GM19467 (cell line): ENCODE results near the gene CCDC144A.
"Not testable (repeated sequence)": the region's sequence is repeated elsewhere in the genome, so short reads cannot be mapped to it uniquely, and the experiment has no call there.

Experiments used
- ATAC-seq: cut with Tn5 transposase; IDR thresholded peaks from one replicate; pipeline ENCODE4 v1.9.1; 2021; ENCODE audit warnings: mild to moderate bottlenecking, moderate library complexity; ENCODE audit not compliant: unreplicated experiment

The CCDC144A gene, protein sequence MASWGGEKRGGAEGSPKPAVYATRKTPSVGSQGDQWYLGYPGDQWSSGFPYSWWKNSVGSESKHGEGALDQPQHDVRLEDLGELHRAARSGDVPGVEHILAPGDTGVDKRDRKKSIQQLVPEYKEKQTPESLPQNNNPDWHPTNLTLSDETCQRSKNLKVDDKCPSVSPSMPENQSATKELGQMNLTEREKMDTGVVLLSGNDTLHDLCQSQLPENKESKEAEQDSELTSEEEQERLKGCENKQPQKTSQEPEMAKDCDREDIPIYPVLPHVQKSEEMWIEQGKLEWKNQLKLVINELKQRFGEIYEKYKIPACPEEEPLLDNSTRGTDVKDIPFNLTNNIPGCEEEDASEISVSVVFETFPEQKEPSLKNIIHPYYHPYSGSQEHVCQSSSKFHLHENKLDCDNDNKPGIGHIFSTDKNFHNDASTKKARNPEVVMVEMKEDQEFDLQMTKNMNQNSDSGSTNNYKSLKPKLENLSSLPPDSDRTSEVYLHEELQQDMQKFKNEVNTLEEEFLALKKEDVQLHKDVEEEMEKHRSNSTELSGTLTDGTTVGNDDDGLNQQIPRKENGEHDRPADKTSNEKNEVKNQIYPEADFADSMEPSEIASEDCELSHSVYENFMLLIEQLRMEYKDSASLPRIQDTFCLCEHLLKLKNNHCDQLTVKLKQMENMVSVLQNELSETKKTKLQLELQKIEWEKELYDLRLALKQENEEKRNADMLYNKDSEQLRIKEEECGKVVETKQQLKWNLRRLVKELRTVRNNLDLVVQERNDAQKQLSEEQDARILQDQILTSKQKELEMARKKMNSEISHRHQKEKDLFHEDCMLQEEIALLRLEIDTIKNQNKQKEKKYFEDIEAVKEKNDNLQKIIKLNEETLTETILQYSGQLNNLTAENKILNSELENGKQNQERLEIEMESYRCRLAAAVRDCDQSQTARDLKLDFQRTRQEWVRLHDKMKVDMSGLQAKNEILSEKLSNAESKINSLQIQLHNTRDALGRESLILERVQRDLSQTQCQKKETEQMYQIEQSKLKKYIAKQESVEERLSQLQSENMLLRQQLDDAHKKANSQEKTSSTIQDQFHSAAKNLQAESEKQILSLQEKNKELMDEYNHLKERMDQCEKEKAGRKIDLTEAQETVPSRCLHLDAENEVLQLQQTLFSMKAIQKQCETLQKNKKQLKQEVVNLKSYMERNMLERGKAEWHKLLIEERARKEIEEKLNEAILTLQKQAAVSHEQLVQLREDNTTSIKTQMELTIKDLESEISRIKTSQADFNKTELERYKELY (N-terminal part only)

DNA sequence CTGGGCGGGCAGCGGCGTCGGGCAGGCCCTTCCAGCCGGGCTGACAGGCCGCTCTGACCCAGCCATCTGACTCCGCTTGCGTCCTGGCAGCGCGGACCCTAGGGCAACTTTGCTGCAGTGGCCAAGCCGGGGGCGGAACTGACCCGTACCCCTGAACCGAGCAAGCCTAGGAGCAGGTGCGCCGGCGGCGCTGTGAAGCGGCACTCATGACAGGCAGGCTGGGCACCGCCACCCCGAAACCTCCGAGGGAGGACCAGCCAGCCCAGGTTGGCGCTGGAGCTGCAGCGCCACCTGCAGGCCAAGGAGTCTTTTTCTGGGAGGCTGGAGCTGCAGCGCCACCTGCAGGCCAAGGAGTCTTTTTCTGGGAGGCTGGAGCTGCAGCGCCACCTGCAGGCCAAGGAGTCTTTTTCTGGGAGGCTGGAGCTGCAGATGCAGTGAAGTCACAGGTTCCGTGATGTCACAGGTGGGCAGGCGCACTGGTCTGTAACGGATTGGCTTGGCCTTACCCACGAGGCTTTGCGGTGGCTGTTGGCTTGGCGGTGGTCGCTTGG, at the start of gene CCDC144A:
Gene CCDC144A, plus strand, starts transcription at position 511 of the 551 bp plus-strand sequence. CDS start 160 bp downstream, outside the sequence.
- ATAC-seq = not testable (repeated sequence)

DNA sequence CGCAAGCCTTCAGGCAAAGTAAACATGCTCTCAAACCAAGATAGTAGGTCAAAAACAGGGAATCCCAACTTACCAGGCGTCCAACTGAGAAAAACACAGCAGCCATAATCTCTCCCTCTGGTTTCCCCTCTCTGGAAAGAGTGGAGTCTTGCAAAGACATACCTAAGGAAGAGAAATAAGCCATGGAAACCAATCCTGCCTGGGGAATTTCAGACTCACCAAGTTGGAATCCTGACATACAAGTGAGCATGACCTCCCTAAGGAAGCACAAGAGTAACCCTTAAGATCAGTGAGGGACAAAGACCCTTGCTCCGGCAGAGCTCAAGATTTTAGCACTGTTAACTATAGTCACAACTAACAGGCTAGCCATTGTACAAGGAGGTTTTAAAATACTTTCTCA, 40.5 kb upstream of the CCDC144A start:
- no peak for ATAC-seq

DNA sequence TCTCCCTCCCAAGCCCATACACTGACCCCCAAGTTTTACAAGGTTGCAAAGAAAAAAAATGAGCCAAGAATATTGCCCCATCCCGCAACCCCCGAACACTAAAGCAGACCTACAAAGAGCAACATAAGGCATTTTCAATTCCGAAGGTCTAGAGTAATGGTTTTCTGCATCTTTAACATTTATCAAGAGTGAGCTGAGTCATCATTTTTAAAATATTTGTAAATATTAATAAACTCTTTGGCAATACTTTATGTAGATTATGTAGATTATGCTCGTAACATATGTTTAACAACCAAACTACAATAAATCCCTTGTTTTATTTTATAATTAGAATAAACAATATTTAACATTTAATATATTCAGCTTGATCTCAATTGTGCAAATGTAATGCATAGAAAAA, 37.8 kb upstream of the CCDC144A start:
- ATAC-seq = no peak

DNA sequence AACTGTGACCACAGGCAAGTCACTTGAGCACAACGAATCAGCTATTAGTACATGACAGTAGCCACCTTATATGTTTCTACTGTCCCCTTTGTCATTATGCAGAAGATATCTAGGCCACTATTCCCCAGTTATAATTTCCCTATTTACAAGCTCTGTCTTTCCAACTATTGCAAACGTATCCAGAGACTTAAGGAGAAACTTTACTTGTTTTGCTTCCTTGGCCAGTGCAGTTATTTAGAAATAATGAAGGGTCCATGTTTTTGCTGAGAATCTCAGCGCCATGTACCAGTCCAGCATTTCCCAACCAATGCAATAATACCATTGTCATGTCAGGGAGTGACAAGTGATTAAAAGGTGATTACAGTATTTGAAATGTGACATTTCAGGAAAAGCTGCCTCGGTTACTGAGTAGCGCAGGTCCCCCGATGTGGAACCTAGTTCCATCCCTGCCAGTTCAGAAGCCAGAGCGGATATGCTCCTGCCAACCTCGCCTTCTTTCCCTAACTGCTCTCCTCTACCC, 37.1 kb upstream of the CCDC144A start:
- no peak for ATAC-seq

DNA sequence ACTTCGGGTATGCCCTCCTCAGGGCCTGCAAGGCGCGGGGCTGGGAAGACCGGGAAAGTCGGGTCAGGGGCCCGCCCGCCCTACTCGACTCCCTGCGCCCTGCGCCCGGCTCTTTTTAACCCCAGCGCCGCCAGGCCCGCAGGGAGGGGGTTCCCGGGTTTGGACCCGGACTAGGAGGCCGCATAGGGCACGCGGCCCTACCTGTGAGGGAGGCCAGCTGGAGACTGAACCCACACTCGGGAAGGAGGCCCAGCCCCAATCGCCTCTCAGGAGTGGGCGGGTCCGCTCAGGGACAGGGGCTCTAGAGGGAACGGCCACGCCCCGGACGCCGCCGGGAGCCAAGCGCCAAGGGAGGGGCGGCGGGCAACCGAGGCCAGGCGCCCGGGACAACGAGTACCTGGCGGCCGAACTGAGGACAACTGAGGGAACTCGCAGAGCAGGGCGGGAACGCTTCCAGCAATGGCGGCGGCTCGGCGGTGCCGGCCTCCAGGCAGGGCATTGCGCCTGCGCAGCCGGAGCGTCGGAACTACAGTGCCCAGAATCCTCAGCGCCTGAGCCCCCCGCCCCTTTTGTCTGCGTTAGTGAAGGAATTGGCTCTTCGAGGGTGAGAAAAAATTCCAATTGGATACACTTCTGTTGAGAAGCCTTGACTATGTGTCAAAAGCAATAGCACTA, 36.5 kb upstream of the CCDC144A start, which contains the start of gene ZNF624:
Gene ZNF624, minus strand, starts transcription at position 484 of the 675 bp plus-strand sequence.
- ATAC-seq = peak; percentile 86

DNA sequence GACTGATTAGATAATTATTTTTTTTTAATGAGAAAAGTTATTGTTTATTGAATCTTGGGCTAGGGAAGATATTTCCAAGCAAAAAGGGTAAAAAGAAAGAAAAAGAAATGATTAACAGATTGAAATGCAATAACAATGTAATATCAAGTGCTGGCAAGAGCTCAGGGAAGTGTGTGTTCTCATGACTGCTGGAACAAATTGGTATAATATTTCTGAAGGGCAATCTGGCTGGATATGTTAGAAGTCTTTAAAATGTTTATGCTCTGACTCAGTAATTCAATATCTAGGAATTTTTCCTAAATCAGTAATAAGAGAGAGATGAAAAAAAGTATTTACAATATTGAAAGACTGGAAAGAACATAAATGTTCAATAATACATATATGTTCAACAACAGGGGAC, 28.8 kb upstream of the CCDC144A start:
- ATAC-seq = no peak

DNA sequence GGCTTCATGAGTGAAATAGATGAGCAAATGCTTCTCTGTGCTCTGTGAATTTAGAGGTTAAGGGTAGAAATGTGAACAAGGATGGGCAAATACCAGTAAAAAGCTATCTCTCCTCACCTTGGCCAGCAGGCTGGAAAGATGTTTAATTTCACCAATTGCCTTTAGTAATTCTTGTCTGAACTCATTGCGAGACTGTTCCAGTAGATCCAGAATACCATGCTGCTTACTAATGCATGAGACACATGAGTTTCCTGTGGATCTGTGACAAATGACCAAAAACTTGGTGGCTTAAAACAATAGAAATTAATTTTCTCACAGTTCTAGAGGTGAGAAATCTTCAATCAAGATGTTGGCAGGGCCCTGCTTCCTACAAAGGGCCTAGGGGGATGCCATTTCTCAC, 27.1 kb upstream of the CCDC144A start:
- ATAC-seq = no peak

DNA sequence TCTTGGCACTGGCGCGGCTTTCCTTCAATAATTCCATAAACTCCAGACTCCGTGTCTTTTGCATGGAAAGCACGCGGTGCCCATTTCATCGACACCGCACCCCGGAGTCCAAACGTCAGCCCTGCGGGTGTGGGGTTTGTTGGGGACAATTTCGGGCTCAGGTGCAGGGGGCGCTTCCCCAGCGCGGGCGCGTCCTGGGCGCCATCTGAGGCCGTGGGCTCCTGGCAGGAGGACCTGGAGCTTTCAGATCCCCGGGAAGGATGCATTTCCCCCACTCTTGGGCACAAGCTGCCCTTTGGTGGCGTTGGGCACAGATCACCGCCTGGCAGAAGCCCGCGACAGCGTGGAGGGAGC, 23.5 kb upstream of the CCDC144A start:
- not testable (repeated sequence) for ATAC-seq

DNA sequence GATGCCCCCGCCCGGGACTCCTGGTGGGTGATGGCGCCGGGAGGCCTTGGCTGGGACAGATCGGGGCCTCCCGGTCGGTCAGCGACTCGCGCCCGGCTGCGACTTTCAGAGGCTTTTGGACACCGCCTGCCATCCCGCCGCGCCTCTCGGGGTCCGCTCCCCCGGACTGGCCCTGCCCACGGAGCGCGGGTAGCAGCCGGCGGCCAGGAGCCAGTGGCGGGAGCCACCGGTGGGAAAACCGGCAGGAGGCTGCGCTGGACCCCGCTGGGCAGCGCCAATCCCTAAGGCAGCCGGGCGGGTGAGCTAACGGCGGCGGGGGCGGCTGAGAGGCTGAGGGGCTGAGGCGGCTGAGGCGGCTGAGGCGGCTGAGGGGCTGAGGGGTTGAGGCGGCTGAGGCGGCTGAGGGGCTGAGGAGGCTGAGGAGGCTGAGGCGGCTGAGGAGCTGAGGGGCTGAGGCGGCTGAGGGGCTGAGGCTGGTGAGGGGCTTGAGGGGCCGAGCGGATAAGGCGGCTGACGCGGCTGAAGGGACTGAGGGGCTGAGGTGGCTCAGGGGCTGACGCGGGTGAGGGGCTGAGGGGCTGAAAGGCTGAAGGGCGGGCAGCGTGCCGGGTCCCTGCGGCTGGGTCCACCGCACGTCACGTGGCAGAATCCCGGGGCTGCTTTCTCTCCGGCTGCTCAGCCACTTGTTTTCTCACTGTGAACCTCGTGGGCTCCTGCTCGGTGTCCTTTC, 23.0 kb upstream of the CCDC144A start:
- not testable (repeated sequence) for ATAC-seq

DNA sequence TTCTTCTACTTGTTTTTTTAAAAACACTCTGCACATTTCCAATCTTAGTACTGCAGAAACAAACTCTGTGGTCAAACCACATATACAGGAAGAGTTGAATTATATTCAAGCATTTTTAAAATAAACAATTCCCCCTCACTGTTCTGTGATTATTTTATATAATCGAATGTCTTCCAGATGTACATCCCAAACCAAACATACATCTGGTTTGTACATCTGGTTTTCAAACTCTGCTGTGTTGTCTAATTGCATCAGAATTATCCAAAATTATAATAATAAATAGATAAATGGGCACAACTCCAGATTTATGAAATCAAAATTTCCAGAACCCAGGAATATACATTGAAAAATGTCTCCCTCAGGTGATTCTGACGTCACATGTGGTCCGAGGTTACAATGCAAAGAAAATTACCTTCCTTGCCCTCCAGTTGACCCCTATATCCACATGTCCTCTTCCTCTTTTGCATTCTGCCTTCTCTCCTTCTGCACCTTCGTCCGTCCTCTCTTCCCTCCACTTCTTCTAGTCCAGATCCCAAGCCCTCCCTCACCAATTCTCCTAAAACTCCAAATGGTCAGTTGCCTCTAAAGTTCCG, 13.3 kb upstream of the CCDC144A start:
- no peak for ATAC-seq

DNA sequence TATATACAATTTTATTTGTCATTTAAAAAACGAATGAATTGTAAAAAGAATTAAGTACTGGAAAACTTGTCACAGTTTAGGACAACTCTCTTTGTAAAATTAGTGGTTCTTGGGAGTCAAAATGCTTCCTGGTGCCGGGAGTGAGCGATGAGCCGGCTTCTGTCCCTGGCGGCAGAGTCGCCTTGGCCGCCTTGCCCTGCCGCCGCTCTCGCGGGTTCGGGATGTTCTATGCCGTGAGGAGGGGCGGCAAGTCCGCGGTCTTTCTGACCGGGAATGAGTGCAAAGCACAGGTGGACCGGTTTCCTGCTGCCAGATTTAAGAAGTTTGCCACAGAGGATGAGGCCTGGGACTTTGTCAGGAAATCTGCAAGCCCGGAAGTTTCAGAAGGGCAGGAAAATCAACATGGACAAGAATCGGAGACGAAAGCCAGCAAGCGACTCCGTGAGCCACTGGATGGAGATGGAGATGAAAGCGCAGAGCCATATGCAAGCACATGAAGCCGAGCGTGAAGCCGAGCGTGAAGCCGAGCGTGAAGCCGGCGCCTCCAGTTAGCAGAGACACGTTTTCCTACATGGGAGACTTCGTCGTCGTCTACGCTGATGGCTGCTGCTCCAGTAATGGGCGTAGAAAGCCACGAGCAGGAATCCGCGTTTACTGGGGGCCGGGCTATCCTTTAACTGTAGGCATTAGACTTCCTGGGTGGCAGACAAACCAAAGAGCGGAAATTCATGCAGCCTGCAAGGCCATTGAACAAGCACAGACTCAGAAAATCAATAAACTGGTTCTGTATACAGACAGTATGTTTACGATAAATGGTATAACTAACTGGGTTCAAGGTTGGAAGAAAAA, 6.5 kb upstream of the CCDC144A start:
- not testable (repeated sequence) for ATAC-seq

DNA sequence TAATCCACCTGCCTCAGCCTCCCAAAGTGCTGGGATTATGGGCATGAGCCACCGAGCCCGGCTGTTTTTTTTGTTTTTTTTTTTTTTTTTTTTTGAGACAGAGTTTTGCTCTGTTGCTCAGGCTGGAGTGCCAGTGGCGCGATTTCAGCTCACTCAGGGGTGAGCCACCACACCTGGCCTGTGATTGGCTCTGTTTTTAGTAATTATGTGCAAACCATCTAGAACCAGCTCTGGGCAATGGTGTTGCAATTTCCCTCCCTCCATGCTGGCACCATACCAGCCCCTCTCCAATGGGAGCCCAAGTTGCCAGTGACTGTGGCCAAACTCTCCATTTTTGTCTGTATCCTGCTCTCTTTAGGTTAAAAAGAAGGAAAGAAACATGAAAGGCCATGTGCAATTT, 4.0 kb upstream of the CCDC144A start:
- ATAC-seq = not testable (repeated sequence)

DNA sequence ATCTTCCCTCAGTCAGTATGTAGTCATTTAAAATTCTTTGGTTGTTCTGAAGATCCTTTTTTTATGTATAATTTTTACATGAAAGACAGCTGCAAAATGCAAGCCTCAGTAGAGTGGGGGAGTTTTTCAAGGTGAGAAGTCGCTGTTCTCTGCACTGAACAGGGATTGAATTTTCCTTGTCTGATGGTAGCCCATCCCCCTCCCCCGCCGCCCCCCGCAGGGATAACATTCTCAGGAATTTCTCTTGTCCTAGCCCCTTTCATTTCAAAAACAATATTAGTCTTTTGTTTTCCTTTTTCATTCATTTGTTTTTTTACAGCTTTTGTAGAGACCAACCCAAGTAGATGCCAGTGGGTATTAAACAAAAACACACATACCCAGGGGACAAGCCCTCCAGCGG, 2.9 kb upstream of the CCDC144A start:
- ATAC-seq = not testable (repeated sequence)

DNA sequence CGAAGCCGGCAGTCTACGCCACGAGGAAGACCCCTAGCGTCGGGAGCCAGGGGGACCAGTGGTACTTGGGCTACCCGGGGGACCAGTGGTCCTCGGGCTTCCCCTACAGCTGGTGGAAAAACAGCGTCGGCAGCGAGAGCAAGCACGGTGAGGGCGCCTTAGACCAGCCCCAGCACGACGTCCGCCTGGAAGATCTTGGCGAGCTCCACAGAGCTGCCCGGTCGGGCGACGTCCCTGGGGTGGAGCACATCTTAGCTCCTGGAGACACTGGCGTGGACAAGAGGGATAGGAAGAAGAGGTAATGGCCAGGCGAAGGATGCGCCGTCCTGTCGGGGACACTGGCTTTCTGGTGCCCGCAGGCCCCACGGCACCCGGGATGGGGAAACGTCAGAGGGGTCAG, 406 bp downstream of the CCDC144A start:
- ATAC-seq = not testable (repeated sequence)

DNA sequence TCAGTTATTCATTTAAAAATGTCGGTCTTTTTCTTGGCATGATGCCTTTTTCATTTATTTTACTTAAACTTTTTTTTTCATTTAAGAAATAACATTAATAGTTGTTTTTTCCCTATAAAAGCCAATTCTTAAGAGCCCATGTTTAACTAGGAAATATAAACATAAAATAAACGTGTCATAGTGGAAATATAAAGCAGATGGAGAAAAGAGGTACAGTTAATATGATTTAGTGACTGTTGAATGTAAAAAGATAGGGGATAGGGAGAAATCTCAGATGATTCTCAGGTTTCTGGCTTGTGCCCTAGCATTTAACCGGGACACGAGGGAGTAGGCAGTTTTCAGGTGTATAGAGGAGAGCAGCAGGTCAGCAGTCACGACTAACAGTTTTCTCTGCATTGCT, 7.6 kb downstream of the CCDC144A start:
- ATAC-seq = not testable (repeated sequence)

DNA sequence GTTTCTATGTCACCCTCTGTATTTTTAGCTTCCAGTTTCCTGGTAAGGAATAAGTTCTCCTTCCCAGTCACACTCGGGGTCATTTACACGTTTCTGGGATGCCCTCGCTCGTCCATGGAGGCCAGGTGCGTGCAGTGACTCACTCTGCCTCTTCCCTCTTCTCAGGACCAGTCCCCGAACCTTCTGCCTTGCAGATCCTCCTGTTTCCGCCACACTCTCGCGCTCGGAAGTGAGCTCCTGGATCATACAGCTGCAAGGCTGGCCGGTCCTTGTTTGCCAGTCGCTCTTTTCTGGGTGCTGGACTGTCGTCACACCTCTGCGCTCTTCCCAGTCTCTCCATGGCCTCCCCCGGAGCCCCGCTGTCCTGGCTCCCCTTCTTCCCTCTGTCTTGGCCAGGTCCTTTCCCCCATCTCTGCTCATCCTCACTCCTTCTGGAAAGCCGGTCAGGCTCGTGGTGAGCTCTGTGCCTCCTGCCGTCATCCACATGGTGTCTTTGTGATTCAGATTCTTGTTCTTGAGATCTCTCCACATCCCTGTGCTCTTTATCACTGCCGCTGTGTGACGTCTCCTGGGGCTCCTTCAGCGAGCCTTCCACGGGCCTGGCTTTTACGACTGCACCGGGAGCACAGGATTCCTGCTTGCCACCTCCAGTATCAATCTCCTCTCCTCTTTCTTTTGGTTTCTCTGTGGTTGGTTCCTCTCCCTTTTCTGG, 55.6 kb downstream of the CCDC144A start:
- ATAC-seq = not testable (repeated sequence)

DNA sequence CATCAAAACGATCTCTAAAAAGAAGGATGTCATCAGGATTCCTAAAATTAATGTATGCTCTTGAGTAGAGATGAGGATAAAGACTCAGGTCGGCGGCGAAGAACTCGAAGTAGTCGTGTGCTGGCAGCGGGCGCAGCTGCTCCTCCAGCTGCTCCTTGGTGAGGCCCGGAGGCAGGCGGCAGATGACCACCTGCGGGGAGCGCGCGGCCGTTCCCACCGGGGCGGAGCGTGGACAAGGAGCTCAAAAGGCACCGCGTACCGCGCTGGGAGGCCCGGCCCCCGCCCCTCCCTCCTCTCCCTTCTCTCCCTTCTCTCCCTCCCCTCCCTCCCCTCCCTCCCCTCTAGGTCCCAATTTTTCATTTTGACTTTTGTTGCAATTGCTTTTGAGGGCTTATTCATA, 56.5 kb downstream of the CCDC144A start:
- not testable (repeated sequence) for ATAC-seq
